ENCODE data around the gene EIF3L.

Gene EIF3L

GRCh38 chr22:37931893-37932389 is 82.7 kb downstream of the EIF3L start:
- no peak for TF ChIP-seq MYC (IDR thresholded peaks at IDR 0.05; ENCODE audit: low read depth, low read length)
- H3K4me3 ChIP-seq (ENCODE audit: low read depth, low read length): no peak overlapping the region
- no peak for DNase-seq (ENCODE audit: low read depth)

- TF ChIP-seq CTCF (IDR thresholded peaks at IDR 0.05; ENCODE audit: low read depth, low read length) (no peak), POLR2A (IDR thresholded peaks at IDR 0.05; ENCODE audit: extremely low read depth, insufficient read length) (no peak), MYC (IDR thresholded peaks at IDR 0.05; ENCODE audit: low read depth, low read length) (no peak), MAX (IDR thresholded peaks at IDR 0.05; ENCODE audit: low read depth, low read length) (no peak)
- no peak overlapping the region for H3K4me3 ChIP-seq (ENCODE audit: low read depth, low read length)
- DNase-seq (ENCODE audit: low read depth): no peak
Measured at GRCh38 chr22:37932401-37932800, 83.2 kb downstream of the EIF3L start.

GRCh38 chr22:37932821-37933578 is 83.8 kb downstream of the EIF3L start:
- TF ChIP-seq MYC (IDR thresholded peaks at IDR 0.05; ENCODE audit: low read depth, low read length) (no peak), CTCF (IDR thresholded peaks at IDR 0.05; ENCODE audit: low read depth, low read length) (no peak), MAX (IDR thresholded peaks at IDR 0.05; ENCODE audit: low read depth, low read length) (no peak), POLR2A (IDR thresholded peaks at IDR 0.05; ENCODE audit: extremely low read depth, insufficient read length) (no peak)
- no peak overlapping the region for H3K4me3 ChIP-seq (ENCODE audit: low read depth, low read length)
- DNase-seq (ENCODE audit: low read depth): no peak

- DNase-seq (ENCODE audit: low read depth): peak; percentile 94
- TF ChIP-seq MAX (IDR thresholded peaks at IDR 0.05; ENCODE audit: low read depth, low read length) (0 out of 2 replicates have a peak, but pooled peaks have one; percentile 16), CTCF (IDR thresholded peaks at IDR 0.05; ENCODE audit: low read depth, low read length) (peak; percentile 96), POLR2A (IDR thresholded peaks at IDR 0.05; ENCODE audit: extremely low read depth, insufficient read length) (no peak)
Measured at GRCh38 chr22:37933711-37934376, 84.6 kb downstream of the EIF3L start.

More at GRCh38 chr22:37933711-37934376, 84.6 kb downstream of the EIF3L start:
- H3K4me3 ChIP-seq (ENCODE audit: low read depth, low read length): no peak overlapping the region

Measured in NB4 (cell line).